CD1c-positive myeloid dendritic cell (primary cell): ENCODE measurements around the gene RTL3.

Experiments
- DNase-seq: peaks from one replicate; pipeline ENCODE4 v3.0.0-alpha.2; 2016; ENCODE audit errors: extremely low spot score

Gene RTL3

GRCh38 chrX:78618987-78619386, 40.1 kb downstream of the RTL3 start:
- DNase-seq, result no peak

DNA sequence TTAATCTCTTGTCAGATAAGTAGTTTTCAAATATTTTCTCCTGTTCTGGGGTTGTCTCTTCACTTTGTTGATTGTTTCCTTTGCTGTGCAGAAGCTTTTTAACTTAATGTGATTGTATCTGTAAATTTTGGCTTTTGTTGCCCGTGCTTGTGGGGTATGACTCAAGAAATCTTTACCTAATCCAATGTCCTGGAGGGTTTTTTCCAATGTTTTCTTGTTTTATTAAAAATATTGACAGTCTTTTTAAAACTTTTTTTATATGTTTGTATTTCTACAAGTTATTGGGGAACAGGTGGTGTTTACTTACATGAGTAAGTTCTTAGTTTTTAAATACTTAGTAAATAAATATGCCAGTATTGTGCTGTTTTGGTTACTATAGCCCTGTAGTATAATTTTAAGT, 44.9 kb downstream of the RTL3 start:
- DNase-seq, result no peak
